ENCODE data around the gene KBTBD8. TPM values are rescaled to one million over a fixed set of nuclear protein-coding genes. Genes with fewer than 3 reads are reported as not detected.

The KBTBD8 gene
- total RNA-seq, 1 donor from 2014 or later = 0.67 TPM

DNA sequence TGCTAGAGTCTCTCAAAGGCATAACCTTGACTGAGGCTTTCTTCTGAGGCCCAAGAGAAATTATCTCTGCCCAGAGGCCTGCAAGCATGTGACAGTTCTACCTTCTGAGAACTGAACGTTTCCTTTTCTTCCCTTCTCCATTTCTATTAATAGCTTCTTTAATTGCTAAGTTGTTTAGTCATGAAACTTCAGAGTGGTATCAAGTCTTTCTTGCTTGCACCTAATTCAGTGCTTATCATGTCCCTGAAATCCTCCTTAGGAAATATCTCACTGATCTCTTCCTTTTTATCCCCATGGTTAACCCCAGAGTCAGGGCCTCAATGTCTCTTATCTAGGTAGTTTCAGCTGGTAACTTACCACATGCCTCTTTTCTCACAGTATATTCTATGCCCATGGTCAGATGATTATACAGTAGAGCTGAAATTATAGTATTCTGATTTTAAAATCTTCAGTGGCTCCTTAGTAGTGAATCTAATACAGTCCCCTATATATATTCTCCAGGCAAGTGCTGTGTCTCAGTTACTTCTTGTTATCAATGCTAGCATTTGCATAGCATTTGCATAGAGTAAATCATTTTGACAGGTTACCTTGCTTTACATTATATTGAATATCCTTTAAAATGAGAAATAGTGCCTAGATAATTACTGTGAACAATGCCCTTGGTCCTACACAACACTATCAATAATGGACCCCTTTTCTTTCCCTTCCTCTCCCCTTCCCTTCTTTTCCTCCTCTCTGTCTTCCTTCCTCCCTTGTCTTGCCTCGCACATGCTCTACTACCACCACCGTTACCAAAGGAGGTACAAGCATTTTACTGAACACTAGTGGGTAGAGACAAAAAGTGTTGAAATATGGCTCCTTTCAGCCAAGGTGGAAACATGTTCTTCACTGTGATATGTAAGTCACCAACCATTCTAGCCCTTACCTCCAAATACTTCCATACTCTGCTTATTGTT lies 33.0 kb downstream of the KBTBD8 start:
- no peak overlapping the region for H3K4me3 ChIP-seq (ENCODE audit: low read depth, low read length)
- no peak for DNase-seq (ENCODE audit: low read depth)
- TF ChIP-seq, protein P1, sequence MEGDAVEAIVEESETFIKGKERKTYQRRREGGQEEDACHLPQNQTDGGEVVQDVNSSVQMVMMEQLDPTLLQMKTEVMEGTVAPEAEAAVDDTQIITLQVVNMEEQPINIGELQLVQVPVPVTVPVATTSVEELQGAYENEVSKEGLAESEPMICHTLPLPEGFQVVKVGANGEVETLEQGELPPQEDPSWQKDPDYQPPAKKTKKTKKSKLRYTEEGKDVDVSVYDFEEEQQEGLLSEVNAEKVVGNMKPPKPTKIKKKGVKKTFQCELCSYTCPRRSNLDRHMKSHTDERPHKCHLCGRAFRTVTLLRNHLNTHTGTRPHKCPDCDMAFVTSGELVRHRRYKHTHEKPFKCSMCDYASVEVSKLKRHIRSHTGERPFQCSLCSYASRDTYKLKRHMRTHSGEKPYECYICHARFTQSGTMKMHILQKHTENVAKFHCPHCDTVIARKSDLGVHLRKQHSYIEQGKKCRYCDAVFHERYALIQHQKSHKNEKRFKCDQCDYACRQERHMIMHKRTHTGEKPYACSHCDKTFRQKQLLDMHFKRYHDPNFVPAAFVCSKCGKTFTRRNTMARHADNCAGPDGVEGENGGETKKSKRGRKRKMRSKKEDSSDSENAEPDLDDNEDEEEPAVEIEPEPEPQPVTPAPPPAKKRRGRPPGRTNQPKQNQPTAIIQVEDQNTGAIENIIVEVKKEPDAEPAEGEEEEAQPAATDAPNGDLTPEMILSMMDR (IDR thresholded peaks at IDR 0.05; ENCODE audit: insufficient read depth, low read length, poor library complexity, severe bottlenecking) = no peak
- H3K36me3 ChIP-seq (ENCODE audit: control insufficient read depth, insufficient read depth, low read length) = no peaks in the 10 kb centered on the region
- H3K27me3 ChIP-seq (ENCODE audit: control insufficient read depth, insufficient read depth, low read length) = no peaks in the 10 kb centered on the region

DNA sequence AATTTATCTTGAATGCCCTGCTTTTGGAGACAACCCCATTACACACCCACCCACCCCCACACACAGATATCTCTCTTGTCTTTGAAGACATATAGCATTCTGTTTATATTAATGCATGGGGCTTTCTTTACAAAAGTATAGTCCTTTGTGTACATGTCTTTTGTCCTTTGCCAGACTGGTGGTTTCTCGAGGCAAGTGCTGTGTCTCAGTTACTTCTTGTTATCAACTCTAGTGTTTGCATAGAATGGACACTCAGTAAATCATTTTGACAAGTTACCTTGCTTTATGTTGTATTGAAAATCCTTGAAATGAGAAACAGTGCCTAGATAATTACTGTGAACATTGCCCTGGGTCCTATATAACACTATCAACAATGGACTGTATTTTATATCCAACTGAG lies 33.9 kb downstream of the KBTBD8 start:
- TF ChIP-seq, protein P1 (IDR thresholded peaks at IDR 0.05; ENCODE audit: insufficient read depth, low read length, poor library complexity, severe bottlenecking) = no peak
- H3K36me3 ChIP-seq (ENCODE audit: control insufficient read depth, insufficient read depth, low read length) = no peaks in the 10 kb centered on the region
- H3K4me3 ChIP-seq (ENCODE audit: low read depth, low read length) = no peak overlapping the region
- DNase-seq (ENCODE audit: low read depth) = no peak
- no peaks in the 10 kb centered on the region for H3K27me3 ChIP-seq (ENCODE audit: control insufficient read depth, insufficient read depth, low read length)

DNA sequence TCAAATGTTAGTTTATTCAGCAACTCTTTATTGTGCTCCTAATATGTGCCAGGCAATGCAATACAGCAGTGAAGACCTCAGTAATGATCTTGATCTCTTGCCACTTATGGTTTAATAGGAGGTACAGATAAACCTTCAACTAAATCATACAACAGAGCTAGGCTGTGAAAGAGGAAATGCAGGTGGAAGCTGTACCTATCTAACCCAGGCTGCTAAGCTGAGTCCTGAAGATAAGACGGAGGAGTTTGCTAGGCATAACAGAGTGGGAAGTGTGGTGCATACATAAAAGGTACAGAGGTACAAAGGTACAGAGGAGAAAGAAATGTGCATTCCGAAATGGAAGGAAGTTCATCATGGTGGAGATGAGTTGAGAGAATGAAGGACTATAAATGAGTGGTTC lies 35.0 kb downstream of the KBTBD8 start:
- no peaks in the 10 kb centered on the region for H3K36me3 ChIP-seq (ENCODE audit: control insufficient read depth, insufficient read depth, low read length)
- TF ChIP-seq, protein P1 (IDR thresholded peaks at IDR 0.05; ENCODE audit: insufficient read depth, low read length, poor library complexity, severe bottlenecking) = no peak
- H3K27me3 ChIP-seq (ENCODE audit: control insufficient read depth, insufficient read depth, low read length) = no peaks in the 10 kb centered on the region
- H3K4me3 ChIP-seq (ENCODE audit: low read depth, low read length) = no peak overlapping the region
- DNase-seq (ENCODE audit: low read depth) = no peak

DNA sequence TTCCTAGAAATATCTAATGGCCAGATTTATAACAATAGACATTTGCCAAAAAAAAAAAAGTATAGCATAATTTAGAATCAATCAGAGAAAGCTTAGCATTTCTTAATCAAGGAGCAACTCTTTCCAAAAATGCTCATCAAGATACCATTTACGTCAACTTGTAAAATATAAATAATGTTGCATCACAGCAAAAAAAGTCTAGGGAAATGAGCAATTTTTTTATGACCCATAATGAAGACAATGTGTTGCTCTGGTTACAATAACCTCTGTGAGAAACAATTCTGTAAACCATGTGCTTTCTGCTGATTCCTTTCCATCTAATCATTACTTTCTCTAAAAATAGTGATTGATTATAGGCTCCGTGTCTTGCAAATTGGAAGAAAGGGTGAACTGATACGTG lies 36.3 kb downstream of the KBTBD8 start:
- Histone ChIP-seq H3K27me3 (ENCODE audit: control insufficient read depth, insufficient read depth, low read length) (no peaks in the 10 kb centered on the region), H3K36me3 (ENCODE audit: control insufficient read depth, insufficient read depth, low read length) (no peaks in the 10 kb centered on the region), H3K4me3 (ENCODE audit: low read depth, low read length) (no peak overlapping the region)
- TF ChIP-seq, protein P1 (IDR thresholded peaks at IDR 0.05; ENCODE audit: insufficient read depth, low read length, poor library complexity, severe bottlenecking) = no peak
- DNase-seq (ENCODE audit: low read depth) = no peak

DNA sequence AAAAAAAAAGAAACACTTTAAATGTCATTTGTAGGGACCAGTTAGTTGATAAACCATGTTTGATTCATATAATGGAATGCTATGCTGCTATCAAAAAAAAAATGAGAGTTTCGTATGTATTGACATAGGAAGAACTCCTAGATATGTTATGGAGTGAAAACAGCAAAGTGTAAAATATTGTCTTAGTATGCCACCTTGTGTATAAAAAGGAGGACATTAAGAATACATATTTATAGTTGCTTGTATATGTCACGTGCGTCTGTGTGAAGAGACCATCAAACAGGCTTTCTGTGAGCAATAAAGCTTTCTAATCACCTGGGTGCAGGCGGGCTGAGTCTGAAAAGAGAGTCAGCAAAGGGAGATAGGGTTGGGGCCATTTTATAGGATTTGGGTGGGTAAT lies 39.5 kb downstream of the KBTBD8 start:
- DNase-seq (ENCODE audit: low read depth) = no peak
- no peak overlapping the region for H3K4me3 ChIP-seq (ENCODE audit: low read depth, low read length)
- TF ChIP-seq, protein P1 (IDR thresholded peaks at IDR 0.05; ENCODE audit: insufficient read depth, low read length, poor library complexity, severe bottlenecking) = no peak
- H3K36me3 ChIP-seq (ENCODE audit: control insufficient read depth, insufficient read depth, low read length) = no peaks in the 10 kb centered on the region
- no peaks in the 10 kb centered on the region for H3K27me3 ChIP-seq (ENCODE audit: control insufficient read depth, insufficient read depth, low read length)
